ENCODE measurements around the gene GPRASP1. TPM values are rescaled to one million over a fixed set of nuclear protein-coding genes. Genes with fewer than 3 reads are reported as not detected.

Gene GPRASP1
- polyA plus RNA-seq, 1 donor from 2014 or later, result 34.3 TPM

DNA sequence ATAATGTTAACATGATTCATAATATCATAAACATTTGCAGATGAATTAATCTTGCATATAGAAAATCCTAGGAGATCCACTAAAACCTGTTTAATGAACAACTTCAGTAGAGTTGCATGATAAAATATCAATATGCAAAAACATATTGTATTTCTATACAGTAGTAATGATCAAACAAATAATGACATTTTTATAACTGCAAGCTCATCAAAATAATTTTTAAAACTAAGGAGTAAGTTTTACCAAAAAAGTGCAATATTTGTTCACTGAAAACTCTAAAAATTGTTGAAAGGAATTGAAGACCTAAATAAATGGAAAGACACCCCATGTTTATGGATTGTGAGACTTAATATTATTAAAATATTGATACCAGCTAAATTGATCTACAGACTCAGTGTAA is 45.0 kb downstream of the GPRASP1 start:
- Histone ChIP-seq H2AFZ (ENCODE audit: low read depth, low read length) (no peak overlapping the region), H3K9ac (ENCODE audit: low read length) (no peak overlapping the region), H3K79me2 (replicated peaks; ENCODE audit: insufficient read depth, low read length) (no peaks in the 10 kb centered on the region), H4K20me1 (ENCODE audit: insufficient read depth) (no peaks in the 10 kb centered on the region), H3K9me2 (ENCODE audit: insufficient read depth, low read length) (no peaks in the 10 kb centered on the region), H3F3A (ENCODE audit: insufficient read depth, low read length, poor library complexity, severe bottlenecking) (no peaks in the 10 kb centered on the region), H3K4me2 (ENCODE audit: low read length) (no peak overlapping the region), H3K9me3 (ENCODE audit: low read length) (no peaks in the 10 kb centered on the region), H3K4me3 (ENCODE audit: low read length) (no peak overlapping the region), H3K27ac (ENCODE audit: low read length) (no peak overlapping the region), H3K36me3 (ENCODE audit: insufficient read depth, low read length) (no peaks in the 10 kb centered on the region), H3K27me3 (ENCODE audit: insufficient read depth, low read depth, low read length) (no peaks in the 10 kb centered on the region)
- TF ChIP-seq, protein P1, sequence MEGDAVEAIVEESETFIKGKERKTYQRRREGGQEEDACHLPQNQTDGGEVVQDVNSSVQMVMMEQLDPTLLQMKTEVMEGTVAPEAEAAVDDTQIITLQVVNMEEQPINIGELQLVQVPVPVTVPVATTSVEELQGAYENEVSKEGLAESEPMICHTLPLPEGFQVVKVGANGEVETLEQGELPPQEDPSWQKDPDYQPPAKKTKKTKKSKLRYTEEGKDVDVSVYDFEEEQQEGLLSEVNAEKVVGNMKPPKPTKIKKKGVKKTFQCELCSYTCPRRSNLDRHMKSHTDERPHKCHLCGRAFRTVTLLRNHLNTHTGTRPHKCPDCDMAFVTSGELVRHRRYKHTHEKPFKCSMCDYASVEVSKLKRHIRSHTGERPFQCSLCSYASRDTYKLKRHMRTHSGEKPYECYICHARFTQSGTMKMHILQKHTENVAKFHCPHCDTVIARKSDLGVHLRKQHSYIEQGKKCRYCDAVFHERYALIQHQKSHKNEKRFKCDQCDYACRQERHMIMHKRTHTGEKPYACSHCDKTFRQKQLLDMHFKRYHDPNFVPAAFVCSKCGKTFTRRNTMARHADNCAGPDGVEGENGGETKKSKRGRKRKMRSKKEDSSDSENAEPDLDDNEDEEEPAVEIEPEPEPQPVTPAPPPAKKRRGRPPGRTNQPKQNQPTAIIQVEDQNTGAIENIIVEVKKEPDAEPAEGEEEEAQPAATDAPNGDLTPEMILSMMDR (IDR thresholded peaks at IDR 0.05; ENCODE audit: poor library complexity, severe bottlenecking), result no peak
- TF ChIP-seq, protein P2, sequence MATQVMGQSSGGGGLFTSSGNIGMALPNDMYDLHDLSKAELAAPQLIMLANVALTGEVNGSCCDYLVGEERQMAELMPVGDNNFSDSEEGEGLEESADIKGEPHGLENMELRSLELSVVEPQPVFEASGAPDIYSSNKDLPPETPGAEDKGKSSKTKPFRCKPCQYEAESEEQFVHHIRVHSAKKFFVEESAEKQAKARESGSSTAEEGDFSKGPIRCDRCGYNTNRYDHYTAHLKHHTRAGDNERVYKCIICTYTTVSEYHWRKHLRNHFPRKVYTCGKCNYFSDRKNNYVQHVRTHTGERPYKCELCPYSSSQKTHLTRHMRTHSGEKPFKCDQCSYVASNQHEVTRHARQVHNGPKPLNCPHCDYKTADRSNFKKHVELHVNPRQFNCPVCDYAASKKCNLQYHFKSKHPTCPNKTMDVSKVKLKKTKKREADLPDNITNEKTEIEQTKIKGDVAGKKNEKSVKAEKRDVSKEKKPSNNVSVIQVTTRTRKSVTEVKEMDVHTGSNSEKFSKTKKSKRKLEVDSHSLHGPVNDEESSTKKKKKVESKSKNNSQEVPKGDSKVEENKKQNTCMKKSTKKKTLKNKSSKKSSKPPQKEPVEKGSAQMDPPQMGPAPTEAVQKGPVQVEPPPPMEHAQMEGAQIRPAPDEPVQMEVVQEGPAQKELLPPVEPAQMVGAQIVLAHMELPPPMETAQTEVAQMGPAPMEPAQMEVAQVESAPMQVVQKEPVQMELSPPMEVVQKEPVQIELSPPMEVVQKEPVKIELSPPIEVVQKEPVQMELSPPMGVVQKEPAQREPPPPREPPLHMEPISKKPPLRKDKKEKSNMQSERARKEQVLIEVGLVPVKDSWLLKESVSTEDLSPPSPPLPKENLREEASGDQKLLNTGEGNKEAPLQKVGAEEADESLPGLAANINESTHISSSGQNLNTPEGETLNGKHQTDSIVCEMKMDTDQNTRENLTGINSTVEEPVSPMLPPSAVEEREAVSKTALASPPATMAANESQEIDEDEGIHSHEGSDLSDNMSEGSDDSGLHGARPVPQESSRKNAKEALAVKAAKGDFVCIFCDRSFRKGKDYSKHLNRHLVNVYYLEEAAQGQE (IDR thresholded peaks at IDR 0.05; ENCODE audit: borderline replicate concordance), result no peak
- TF ChIP-seq TAF1 (IDR thresholded peaks at IDR 0.05; ENCODE audit: low read depth) (no peak), SMC3 (conservative IDR thresholded peaks at IDR 0.05; ENCODE audit: poor library complexity) (no peak), MXI1 (conservative IDR thresholded peaks at IDR 0.05; ENCODE audit: poor library complexity, severe bottlenecking) (no peak), RAD21 (conservative IDR thresholded peaks at IDR 0.05) (no peak), POLR2AphosphoS5 (IDR thresholded peaks at IDR 0.05) (no peak), EZH2 (IDR thresholded peaks at IDR 0.05; ENCODE audit: borderline replicate concordance, insufficient read depth, low read length, poor library complexity, severe bottlenecking) (no peak), EP300 (conservative IDR thresholded peaks at IDR 0.05; ENCODE audit: poor library complexity, severe bottlenecking) (no peak)

DNA sequence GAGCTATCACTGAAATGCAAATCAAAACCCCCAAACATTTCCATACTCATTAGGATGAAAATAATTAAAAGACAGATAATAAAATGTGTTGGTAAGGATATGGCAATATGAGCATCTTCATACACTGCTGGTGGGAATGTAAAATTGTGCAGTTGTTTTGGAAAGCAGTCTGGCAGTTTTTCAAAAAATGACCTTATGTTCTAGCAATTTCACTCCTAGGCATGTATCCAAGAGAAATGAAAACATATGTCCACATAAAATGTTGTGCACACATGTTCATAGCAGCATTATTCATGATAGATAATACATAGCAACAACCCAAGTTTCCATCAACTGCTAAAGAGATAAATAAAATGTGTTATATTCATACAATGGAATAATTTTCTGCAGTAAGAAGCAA is 46.2 kb downstream of the GPRASP1 start:
- Histone ChIP-seq H2AFZ (ENCODE audit: low read depth, low read length) (no peak overlapping the region), H3K79me2 (replicated peaks; ENCODE audit: insufficient read depth, low read length) (no peaks in the 10 kb centered on the region), H3K9me2 (ENCODE audit: insufficient read depth, low read length) (no peaks in the 10 kb centered on the region), H3K4me2 (ENCODE audit: low read length) (no peak overlapping the region), H3F3A (ENCODE audit: insufficient read depth, low read length, poor library complexity, severe bottlenecking) (no peaks in the 10 kb centered on the region), H3K27me3 (ENCODE audit: insufficient read depth, low read depth, low read length) (no peaks in the 10 kb centered on the region), H3K9me3 (ENCODE audit: low read length) (no peaks in the 10 kb centered on the region), H3K9ac (ENCODE audit: low read length) (no peak overlapping the region), H4K20me1 (ENCODE audit: insufficient read depth) (no peaks in the 10 kb centered on the region), H3K27ac (ENCODE audit: low read length) (no peak overlapping the region), H3K4me3 (ENCODE audit: low read length) (no peak overlapping the region), H3K36me3 (ENCODE audit: insufficient read depth, low read length) (no peaks in the 10 kb centered on the region)
- no peak for TF ChIP-seq POLR2AphosphoS5 (IDR thresholded peaks at IDR 0.05)
- no peak for TF ChIP-seq RAD21 (conservative IDR thresholded peaks at IDR 0.05)
- TF ChIP-seq, protein P1 (IDR thresholded peaks at IDR 0.05; ENCODE audit: poor library complexity, severe bottlenecking), result no peak
- no peak for TF ChIP-seq TAF1 (IDR thresholded peaks at IDR 0.05; ENCODE audit: low read depth)
- no peak for TF ChIP-seq MXI1 (conservative IDR thresholded peaks at IDR 0.05; ENCODE audit: poor library complexity, severe bottlenecking)
- TF ChIP-seq EP300 (conservative IDR thresholded peaks at IDR 0.05; ENCODE audit: poor library complexity, severe bottlenecking), result no peak
- no peak for TF ChIP-seq EZH2 (IDR thresholded peaks at IDR 0.05; ENCODE audit: borderline replicate concordance, insufficient read depth, low read length, poor library complexity, severe bottlenecking)
- TF ChIP-seq, protein P2 (IDR thresholded peaks at IDR 0.05; ENCODE audit: borderline replicate concordance), result no peak
- TF ChIP-seq SMC3 (conservative IDR thresholded peaks at IDR 0.05; ENCODE audit: poor library complexity), result no peak

Measured in neural cell (in vitro differentiated cells).